Measurements from ENCODE around the gene FASTKD3.

FASTKD3 gene

DNA sequence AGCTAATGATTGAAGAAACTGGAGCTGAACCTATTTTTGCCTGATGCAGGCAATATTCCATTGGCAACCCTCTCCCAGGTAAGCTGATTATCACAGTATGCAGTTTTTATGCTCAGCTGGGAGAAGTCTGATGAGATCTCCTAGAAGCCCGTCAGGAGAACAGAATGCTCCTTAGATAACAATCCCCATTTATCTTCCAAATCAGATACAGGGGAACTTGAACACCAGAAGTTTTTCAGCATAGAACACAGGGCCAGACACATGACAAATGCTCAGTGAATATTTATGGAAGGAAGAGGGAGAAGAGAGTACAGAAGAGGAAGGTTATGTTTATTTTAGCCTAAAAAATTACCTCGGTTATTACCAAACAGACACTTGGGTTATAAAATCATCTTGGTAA is 55.8 kb downstream of the FASTKD3 start:
- Mint-ChIP-seq H3K4me3 (no peak overlapping the region), H3K4me1 (peaks cover 7% of the 10 kb centered on the region), H3K27ac (no peak overlapping the region), H3K36me3 (no peaks in the 10 kb centered on the region), H3K27me3 (peaks cover 43% of the 10 kb centered on the region), H3K9me3 (no peaks in the 10 kb centered on the region)
- ATAC-seq: no peak

DNA sequence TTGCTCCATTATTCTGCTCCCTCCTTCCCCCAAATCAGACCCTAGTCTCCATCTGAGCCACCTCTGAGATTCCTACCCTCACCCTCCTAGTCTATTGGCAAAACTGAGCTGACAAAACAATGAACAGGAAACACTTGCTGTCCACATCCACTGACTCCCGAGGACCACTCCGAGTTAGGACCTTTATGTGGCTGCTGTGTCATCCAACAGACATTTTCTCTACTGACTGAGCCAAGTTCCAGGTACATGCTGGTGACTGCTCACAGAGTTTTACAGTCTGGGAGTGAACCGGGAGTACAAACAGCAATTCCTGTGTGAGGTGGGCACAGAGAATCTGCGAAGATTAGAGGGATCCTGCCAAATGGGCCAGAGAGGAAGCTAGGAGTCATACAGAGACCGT is 57.1 kb downstream of the FASTKD3 start:
- Mint-ChIP-seq H3K4me1 (peaks cover 7% of the 10 kb centered on the region), H3K9me3 (no peaks in the 10 kb centered on the region), H3K4me3 (no peak overlapping the region), H3K27me3 (peaks cover 41% of the 10 kb centered on the region), H3K36me3 (no peaks in the 10 kb centered on the region), H3K27ac (no peak overlapping the region)
- ATAC-seq: no peak

Data from stimulated activated memory B cell treated with anti-CD40 and anti-IgM and Interleukin-4, amounts not matched to agents 10 μg/mL and 1 μg/mL and 100 μg/mL, for 72 hours (primary cell).